HEK293 (cell line): ENCODE measurements around the gene S100A14.

ENCODE experiments used
- AEBP2 ChIP-seq: fragments of 450-650 bp; formaldehyde crosslinking; IDR thresholded peaks from 2 replicates; pipeline ENCODE4 v1.5.1; 2016; ENCODE audit warnings: missing biosample characterization, missing genetic modification characterization, borderline replicate concordance
- BCL11B ChIP-seq: fragments of 450-650 bp; formaldehyde crosslinking; IDR thresholded peaks from 2 replicates; pipeline ENCODE4 v1.5.1; 2016; ENCODE audit warnings: low read depth, missing biosample characterization, missing genetic modification characterization
- CTCF ChIP-seq: fragments of 450-650 bp; formaldehyde crosslinking; IDR thresholded peaks from 2 replicates; pipeline ENCODE4 v1.5.1; 2016; ENCODE audit warnings: missing biosample characterization, missing genetic modification characterization
- FEZF1 ChIP-seq: fragments of 450-650 bp; formaldehyde crosslinking; IDR thresholded peaks from 2 replicates; pipeline ENCODE4 v1.5.1; 2016; ENCODE audit warnings: missing biosample characterization, missing genetic modification characterization
- GLIS2 ChIP-seq: fragments of 450-650 bp; formaldehyde crosslinking; IDR thresholded peaks from 2 replicates; pipeline ENCODE4 v1.5.1; 2016; ENCODE audit warnings: missing biosample characterization, missing genetic modification characterization
- HIC1 ChIP-seq: fragments of 450-650 bp; formaldehyde crosslinking; IDR thresholded peaks from 2 replicates; pipeline ENCODE4 v1.5.1; 2016; ENCODE audit warnings: missing biosample characterization, missing genetic modification characterization
- HOXA7 ChIP-seq: sonication (generic); formaldehyde crosslinking; IDR thresholded peaks from 2 replicates; pipeline ENCODE4 v1.8.1; 2022; ENCODE audit warnings: missing genetic modification reagents, borderline replicate concordance
- HOXC10 ChIP-seq: sonication (generic); formaldehyde crosslinking; IDR thresholded peaks from 2 replicates; pipeline ENCODE4 v1.8.1; 2023; ENCODE audit warnings: mild to moderate bottlenecking, missing genetic modification reagents
- IKZF3 ChIP-seq: fragments of 450-650 bp; IDR thresholded peaks from 2 replicates; pipeline ENCODE4 v1.5.0; 2018; ENCODE audit warnings: missing biosample characterization, mild to moderate bottlenecking, missing genetic modification characterization, moderate library complexity
- KLF7 ChIP-seq: fragments of 450-650 bp; formaldehyde crosslinking; IDR thresholded peaks from 2 replicates; pipeline ENCODE4 v1.5.1; 2016; ENCODE audit warnings: missing biosample characterization, missing genetic modification characterization, borderline replicate concordance
- PATZ1 ChIP-seq: fragments of 450-650 bp; formaldehyde crosslinking; IDR thresholded peaks from 2 replicates; pipeline ENCODE4 v1.5.1; 2016; ENCODE audit warnings: missing biosample characterization, missing genetic modification characterization
- RBAK ChIP-seq: fragments of 450-650 bp; formaldehyde crosslinking; IDR thresholded peaks from 2 replicates; pipeline ENCODE4 v1.5.1; 2016; ENCODE audit warnings: missing biosample characterization, missing genetic modification characterization
- REST ChIP-seq: fragments of 450-650 bp; formaldehyde crosslinking; IDR thresholded peaks from 2 replicates; pipeline ENCODE4 v1.5.1; 2016; ENCODE audit warnings: missing biosample characterization, missing genetic modification characterization
- SP7 ChIP-seq: fragments of 450-650 bp; formaldehyde crosslinking; IDR thresholded peaks from 2 replicates; pipeline ENCODE4 v1.5.1; 2016; ENCODE audit warnings: missing biosample characterization, missing genetic modification characterization
- TCF7L2 ChIP-seq: IDR thresholded peaks from 2 replicates; pipeline ENCODE4 v1.6.1; 2011; ENCODE audit warnings: low read depth, mild to moderate bottlenecking, inconsistent platforms, low read length, moderate library complexity, borderline replicate concordance
- TRIM28 ChIP-seq: IDR thresholded peaks from 2 replicates; pipeline ENCODE4 v1.6.1; 2011; ENCODE audit warnings: low read length, control low read depth, borderline replicate concordance
- ZBTB8A ChIP-seq: fragments of 450-650 bp; formaldehyde crosslinking; IDR thresholded peaks from 2 replicates; pipeline ENCODE4 v1.5.1; 2016; ENCODE audit warnings: missing biosample characterization, missing genetic modification characterization
- ZFP37 ChIP-seq: fragments of 450-650 bp; formaldehyde crosslinking; IDR thresholded peaks from 2 replicates; pipeline ENCODE4 v1.5.1; 2016; ENCODE audit warnings: missing biosample characterization, missing genetic modification characterization
- ZFP41 ChIP-seq: fragments of 450-650 bp; formaldehyde crosslinking; IDR thresholded peaks from 2 replicates; pipeline ENCODE4 v1.5.1; 2016; ENCODE audit warnings: missing biosample characterization, missing genetic modification characterization, borderline replicate concordance
- ZIC2 ChIP-seq: fragments of 450-650 bp; formaldehyde crosslinking; IDR thresholded peaks from 2 replicates; pipeline ENCODE4 v1.5.1; 2016; ENCODE audit warnings: missing biosample characterization, missing genetic modification characterization
- ZNF10 ChIP-seq: fragments of 450-650 bp; formaldehyde crosslinking; IDR thresholded peaks from 2 replicates; pipeline ENCODE4 v1.5.1; 2017; ENCODE audit warnings: missing biosample characterization, missing genetic modification characterization
- ZNF146 ChIP-seq: fragments of 450-650 bp; formaldehyde crosslinking; IDR thresholded peaks from 2 replicates; pipeline ENCODE4 v1.5.1; 2016; ENCODE audit warnings: missing biosample characterization, missing genetic modification characterization
- ZNF157 ChIP-seq: fragments of 450-650 bp; formaldehyde crosslinking; IDR thresholded peaks from 2 replicates; pipeline ENCODE4 v1.5.1; 2016; ENCODE audit warnings: missing biosample characterization, missing genetic modification characterization
- ZNF341 ChIP-seq: fragments of 450-650 bp; formaldehyde crosslinking; IDR thresholded peaks from 2 replicates; pipeline ENCODE4; 2016; ENCODE audit warnings: low read depth, missing biosample characterization, missing genetic modification characterization
- ZNF423 ChIP-seq: fragments of 450-650 bp; formaldehyde crosslinking; IDR thresholded peaks from 2 replicates; pipeline ENCODE4 v1.5.1; 2016; ENCODE audit warnings: missing biosample characterization, missing genetic modification characterization
- ZNF426 ChIP-seq: fragments of 450-650 bp; formaldehyde crosslinking; IDR thresholded peaks from 2 replicates; pipeline ENCODE4 v1.5.1; 2017; ENCODE audit warnings: missing biosample characterization, missing genetic modification characterization, mild to moderate bottlenecking, inconsistent platforms, moderate library complexity
- ZNF596 ChIP-seq: fragments of 450-650 bp; IDR thresholded peaks from 2 replicates; pipeline ENCODE4 v1.5.0; 2018; ENCODE audit warnings: missing biosample characterization, mild to moderate bottlenecking, missing genetic modification characterization, moderate library complexity
- ZNF660 ChIP-seq: fragments of 450-650 bp; IDR thresholded peaks from 2 replicates; pipeline ENCODE4 v1.5.1; 2018; ENCODE audit warnings: missing biosample characterization, mild to moderate bottlenecking, missing genetic modification characterization
- ZSCAN30 ChIP-seq: fragments of 450-650 bp; IDR thresholded peaks from 2 replicates; pipeline ENCODE4 v1.5.1; 2018; ENCODE audit warnings: missing biosample characterization, mild to moderate bottlenecking, missing genetic modification characterization, moderate library complexity

S100A14 gene

GRCh38 chr1:153626904-153627714 lies 11.0 kb upstream of the S100A14 start, which contains the start of gene S100A13 (continued):
- peak; percentile 55 for TF ChIP-seq HIC1 (tag by site-specific recombination)
- TF ChIP-seq ZSCAN30 (tag by site-specific recombination) = peak; percentile 65
- TF ChIP-seq ZNF426 (tag by site-specific recombination) = no peak
- peak; percentile 65; the same call in 1 of the 2 replicates for TF ChIP-seq ZNF660 (tag by site-specific recombination)
- TF ChIP-seq REST = 0 out of 2 replicates have a peak, but pooled peaks have one; percentile 9
- peak; percentile 22; the same call in 1 of the 2 replicates for TF ChIP-seq FEZF1
- TF ChIP-seq PATZ1 = peak; percentile 59
- TF ChIP-seq TCF7L2 = no peak
- peak; percentile 60 for TF ChIP-seq ZNF596 (tag by site-specific recombination)
- TF ChIP-seq ZNF157 = no peak
- no peak for TF ChIP-seq RBAK (tag by site-specific recombination)
- peak; percentile 71 for TF ChIP-seq SP7
- TF ChIP-seq ZFP41 (tag by site-specific recombination) = no peak
- no peak; the same call in 1 of the 2 replicates for TF ChIP-seq ZFP37 (tag by site-specific recombination)
- peak; percentile 61 for TF ChIP-seq ZNF341
- peak; percentile 80 for TF ChIP-seq GLIS2 (tag by site-specific recombination)
- TF ChIP-seq KLF7 (tag by site-specific recombination) = peak; percentile 30; the same call in 1 of the 2 replicates
- peak; percentile 85; the same call in 1 of the 2 replicates for TF ChIP-seq TRIM28
- TF ChIP-seq CTCF = peak; percentile 89; the same call in 1 of the 2 replicates
- no peak for TF ChIP-seq ZNF146 (tag by site-specific recombination)
- no peak for TF ChIP-seq HOXC10 (CRISPR knock-in tag)
- TF ChIP-seq HOXA7 (CRISPR knock-in tag) = no peak
- peak; percentile 64 for TF ChIP-seq ZBTB8A (tag by site-specific recombination)
- TF ChIP-seq AEBP2 (tag by site-specific recombination) = no peak
- peak; percentile 71 for TF ChIP-seq ZNF423 (tag by site-specific recombination)
- TF ChIP-seq IKZF3 (tag by site-specific recombination) = peak; percentile 83
- peak; percentile 64 for TF ChIP-seq ZIC2
- peak; percentile 72; the same call in 1 of the 2 replicates for TF ChIP-seq BCL11B
- TF ChIP-seq ZNF10 (tag by site-specific recombination) = no peak; the same call in 1 of the 2 replicates
